K562 treated with DMSO at 1 percent for 12 hours (cell line): ENCODE results near the gene KRT28. TPM values are rescaled to one million over a fixed set of nuclear protein-coding genes. Genes with fewer than 3 reads are reported as not detected.

Experiments used
- total RNA-seq: library from RNA; unstranded; fragments of 300-600 nt; gene quantifications from 2 replicates; pipeline ENCODE4 v1.2.3, GENCODE V29; 2022; ENCODE audit not compliant: insufficient read depth

KRT28 gene
- not detected in 2 replicates for total RNA-seq

GRCh38 chr17:40799859-40800258 is at the start of gene KRT28:
KRT28 (minus strand) TSS chr17:40799959; CDS start chr17:40799893, 66 bp downstream.

GRCh38 chr17:40822132-40822812 is 22.5 kb upstream of the KRT28 start, which contains the start of gene KRT10:
KRT10 (minus strand) TSS chr17:40822614; CDS start chr17:40822585, 29 bp downstream.

GRCh38 chr17:40782450-40782849 is 17.3 kb downstream of the KRT28 start, which contains the start of gene KRT27:
KRT27 (minus strand) TSS chr17:40782550; CDS start chr17:40782493, 57 bp downstream.

GRCh38 chr17:40772101-40772500 is 27.7 kb downstream of the KRT28 start, which contains the start of gene KRT26:
KRT26 (minus strand) TSS chr17:40772201; CDS start chr17:40772113, 88 bp downstream.

GRCh38 chr17:40755231-40755630 is 44.5 kb downstream of the KRT28 start, which contains the start of gene KRT25:
KRT25 (minus strand) TSS chr17:40755331; CDS start chr17:40755271, 60 bp downstream.

Other genes with a start within 250 kb of the KRT28 start
- 0.89 and 1.3 TPM in 2 replicates for gene CCR7, start 234.5 kb downstream of the KRT28 start, total RNA-seq
- gene SMARCE1, start 152.1 kb downstream of the KRT28 start, total RNA-seq: 40.3 and 83.8 TPM in 2 replicates
- not detected in 2 replicates for gene KRT222, start 134.8 kb downstream of the KRT28 start, total RNA-seq
- gene KRT24, start 96.2 kb downstream of the KRT28 start, total RNA-seq: not detected in 2 replicates
- not detected in 2 replicates for gene KRT25, start 44.6 kb downstream of the KRT28 start, total RNA-seq
- gene KRT26, start 27.8 kb downstream of the KRT28 start, total RNA-seq: not detected in 2 replicates
- not detected in 2 replicates for gene KRT27, start 17.4 kb downstream of the KRT28 start, total RNA-seq
- gene KRT10, start 22.7 kb upstream of the KRT28 start, total RNA-seq: 75.7 and 82.5 TPM in 2 replicates
- 4.0 and 9.9 TPM in 2 replicates for gene KRT12, start 67.3 kb upstream of the KRT28 start, total RNA-seq
- not detected in 2 replicates for gene KRT20, start 85.3 kb upstream of the KRT28 start, total RNA-seq
- not detected in 2 replicates for gene KRT23, start 137.7 kb upstream of the KRT28 start, total RNA-seq
- gene KRT39, start 167.0 kb upstream of the KRT28 start, total RNA-seq: not detected in 2 replicates
- not detected in 2 replicates for gene KRT40, start 184.4 kb upstream of the KRT28 start, total RNA-seq
- not detected in 2 replicates for gene KRTAP3-3, start 194.2 kb upstream of the KRT28 start, total RNA-seq
- gene KRTAP3-2, start 199.9 kb upstream of the KRT28 start, total RNA-seq: not detected in 2 replicates
- not detected in 2 replicates for gene KRTAP3-1, start 209.2 kb upstream of the KRT28 start, total RNA-seq
- not detected in 2 replicates for gene KRTAP1-5, start 227.2 kb upstream of the KRT28 start, total RNA-seq
- not detected in 2 replicates for gene KRTAP1-4, start 230.2 kb upstream of the KRT28 start, total RNA-seq
- not detected in 2 replicates for gene KRTAP1-3, start 234.9 kb upstream of the KRT28 start, total RNA-seq
- not detected in 2 replicates for gene KRTAP1-1, start 241.5 kb upstream of the KRT28 start, total RNA-seq
- not detected in 2 replicates for gene KRTAP2-1, start 247.4 kb upstream of the KRT28 start, total RNA-seq